ENCODE measurements around the gene LAIR2.

Gene LAIR2

GRCh38 chr19:54551293-54551692 lies 48.7 kb downstream of the LAIR2 start:
- H3K4me1 ChIP-seq (ENCODE audit: control insufficient read depth in 5 of 5, insufficient read depth in 5 of 5, low read length in 5 of 5), result peaks cover 0 to 11% (median 2%) of the 10 kb centered on the region in 5 donors
- H3K27me3 ChIP-seq (ENCODE audit: control insufficient read depth in 5 of 5, insufficient read depth in 4 of 5, low read length in 5 of 5), result peaks cover 0 to 18% (median 6%) of the 10 kb centered on the region in 5 donors
- no peak overlapping the region for H3K4me3 ChIP-seq (ENCODE audit: low read depth in 1 of 5, low read length in 5 of 5)
- no peak overlapping the region for H3K9ac ChIP-seq (ENCODE audit: low read length in 5 of 5)
- H3K36me3 ChIP-seq (ENCODE audit: control insufficient read depth in 5 of 5, insufficient read depth in 5 of 5, low read length in 5 of 5), result no peaks in the 10 kb centered on the region
- H3K27ac ChIP-seq (ENCODE audit: low read depth, low read length), result no peak overlapping the region
- H3K9me3 ChIP-seq (ENCODE audit: control insufficient read depth in 5 of 5, low read length in 5 of 5), result no peaks in the 10 kb centered on the region

GRCh38 chr19:54551950-54552912 lies 49.6 kb downstream of the LAIR2 start:
- Histone ChIP-seq H3K27me3 (ENCODE audit: control insufficient read depth in 5 of 5, insufficient read depth in 4 of 5, low read length in 5 of 5) (peaks cover 0 to 18% (median 3%) of the 10 kb centered on the region in 5 donors), H3K27ac (ENCODE audit: low read depth, low read length) (no peak overlapping the region), H3K4me1 (ENCODE audit: control insufficient read depth in 5 of 5, insufficient read depth in 5 of 5, low read length in 5 of 5) (peaks cover 0 to 11% (median 2%) of the 10 kb centered on the region in 5 donors), H3K4me3 (ENCODE audit: low read depth in 1 of 5, low read length in 5 of 5) (no peak overlapping the region), H3K9ac (ENCODE audit: low read length in 5 of 5) (no peak overlapping the region), H3K36me3 (ENCODE audit: control insufficient read depth in 5 of 5, insufficient read depth in 5 of 5, low read length in 5 of 5) (no peaks in the 10 kb centered on the region), H3K9me3 (ENCODE audit: control insufficient read depth in 5 of 5, low read length in 5 of 5) (no peaks in the 10 kb centered on the region)

GRCh38 chr19:54552913-54553310 lies 50.3 kb downstream of the LAIR2 start:
- no peak overlapping the region for H3K4me3 ChIP-seq (ENCODE audit: low read depth in 1 of 5, low read length in 5 of 5)
- peaks cover 0 to 11% (median 2%) of the 10 kb centered on the region in 5 donors for H3K4me1 ChIP-seq (ENCODE audit: control insufficient read depth in 5 of 5, insufficient read depth in 5 of 5, low read length in 5 of 5)
- H3K36me3 ChIP-seq (ENCODE audit: control insufficient read depth in 5 of 5, insufficient read depth in 5 of 5, low read length in 5 of 5), result no peaks in the 10 kb centered on the region
- no peak overlapping the region for H3K27ac ChIP-seq (ENCODE audit: low read depth, low read length)
- H3K27me3 ChIP-seq (ENCODE audit: control insufficient read depth in 5 of 5, insufficient read depth in 4 of 5, low read length in 5 of 5), result peaks cover 0 to 18% (median 3%) of the 10 kb centered on the region in 5 donors
- no peaks in the 10 kb centered on the region for H3K9me3 ChIP-seq (ENCODE audit: control insufficient read depth in 5 of 5, low read length in 5 of 5)
- no peak overlapping the region for H3K9ac ChIP-seq (ENCODE audit: low read length in 5 of 5)

GRCh38 chr19:54554006-54554405 lies 51.4 kb downstream of the LAIR2 start:
- Histone ChIP-seq H3K4me1 (ENCODE audit: control insufficient read depth in 5 of 5, insufficient read depth in 5 of 5, low read length in 5 of 5) (peaks cover 0 to 11% (median 2%) of the 10 kb centered on the region in 5 donors), H3K27ac (ENCODE audit: low read depth, low read length) (no peak overlapping the region), H3K9ac (ENCODE audit: low read length in 5 of 5) (no peak overlapping the region), H3K27me3 (ENCODE audit: control insufficient read depth in 5 of 5, insufficient read depth in 4 of 5, low read length in 5 of 5) (peaks cover 0 to 16% (median 3%) of the 10 kb centered on the region in 5 donors), H3K4me3 (ENCODE audit: low read depth in 1 of 5, low read length in 5 of 5) (no peak overlapping the region), H3K9me3 (ENCODE audit: control insufficient read depth in 5 of 5, low read length in 5 of 5) (no peaks in the 10 kb centered on the region), H3K36me3 (ENCODE audit: control insufficient read depth in 5 of 5, insufficient read depth in 5 of 5, low read length in 5 of 5) (no peaks in the 10 kb centered on the region)

- H3K27me3 ChIP-seq (ENCODE audit: control insufficient read depth in 5 of 5, insufficient read depth in 4 of 5, low read length in 5 of 5), result peaks cover 0 to 7% (median 3%) of the 10 kb centered on the region in 5 donors
- H3K36me3 ChIP-seq (ENCODE audit: control insufficient read depth in 5 of 5, insufficient read depth in 5 of 5, low read length in 5 of 5), result no peaks in the 10 kb centered on the region
- H3K27ac ChIP-seq (ENCODE audit: low read depth, low read length), result no peak overlapping the region
Measured at GRCh38 chr19:54554896-54555295, 52.3 kb downstream of the LAIR2 start.

GRCh38 chr19:54556194-54556593 lies 53.6 kb downstream of the LAIR2 start:
- no peak overlapping the region for H3K4me3 ChIP-seq (ENCODE audit: low read depth in 1 of 5, low read length in 5 of 5)
- no peak overlapping the region for H3K9ac ChIP-seq (ENCODE audit: low read length in 5 of 5)
- H3K27ac ChIP-seq (ENCODE audit: low read depth, low read length), result no peak overlapping the region
- peaks cover 0 to 11% (median 2%) of the 10 kb centered on the region in 5 donors for H3K4me1 ChIP-seq (ENCODE audit: control insufficient read depth in 5 of 5, insufficient read depth in 5 of 5, low read length in 5 of 5)
- H3K36me3 ChIP-seq (ENCODE audit: control insufficient read depth in 5 of 5, insufficient read depth in 5 of 5, low read length in 5 of 5), result no peaks in the 10 kb centered on the region
- peaks cover 0 to 7% (median 3%) of the 10 kb centered on the region in 5 donors for H3K27me3 ChIP-seq (ENCODE audit: control insufficient read depth in 5 of 5, insufficient read depth in 4 of 5, low read length in 5 of 5)
- H3K9me3 ChIP-seq (ENCODE audit: control insufficient read depth in 5 of 5, low read length in 5 of 5), result no peaks in the 10 kb centered on the region

More at GRCh38 chr19:54554896-54555295, 52.3 kb downstream of the LAIR2 start:
- Histone ChIP-seq H3K9me3 (ENCODE audit: control insufficient read depth in 5 of 5, low read length in 5 of 5) (no peaks in the 10 kb centered on the region), H3K4me1 (ENCODE audit: control insufficient read depth in 5 of 5, insufficient read depth in 5 of 5, low read length in 5 of 5) (peaks cover 0 to 11% (median 2%) of the 10 kb centered on the region in 5 donors), H3K4me3 (ENCODE audit: low read depth in 1 of 5, low read length in 5 of 5) (no peak overlapping the region), H3K9ac (ENCODE audit: low read length in 5 of 5) (no peak overlapping the region)

- Histone ChIP-seq H3K9ac (ENCODE audit: low read length in 5 of 5) (no peak overlapping the region), H3K4me3 (ENCODE audit: low read depth in 1 of 5, low read length in 5 of 5) (no peak overlapping the region), H3K9me3 (ENCODE audit: control insufficient read depth in 5 of 5, low read length in 5 of 5) (no peaks in the 10 kb centered on the region), H3K36me3 (ENCODE audit: control insufficient read depth in 5 of 5, insufficient read depth in 5 of 5, low read length in 5 of 5) (no peaks in the 10 kb centered on the region), H3K27ac (ENCODE audit: low read depth, low read length) (no peak overlapping the region), H3K27me3 (ENCODE audit: control insufficient read depth in 5 of 5, insufficient read depth in 4 of 5, low read length in 5 of 5) (peaks cover 0 to 3% (median 0%) of the 10 kb centered on the region in 5 donors), H3K4me1 (ENCODE audit: control insufficient read depth in 5 of 5, insufficient read depth in 5 of 5, low read length in 5 of 5) (no peaks in the 10 kb centered on the region)
Measured at GRCh38 chr19:54558339-54558738, 55.7 kb downstream of the LAIR2 start.
